GM18861 (cell line): ENCODE results near the gene CAPN12.
"Not testable (repeated sequence)": the region's sequence is repeated elsewhere in the genome, so short reads cannot be mapped to it uniquely, and the experiment has no call there.

Experiments
- ATAC-seq: cut with Tn5 transposase; IDR thresholded peaks from one replicate; pipeline ENCODE4 v1.9.1; 2021; ENCODE audit not compliant: unreplicated experiment

CAPN12 gene

GRCh38 chr19:38771569-38771968 is 27.3 kb upstream of the CAPN12 start:
- not testable (repeated sequence) for ATAC-seq

GRCh38 chr19:38770949-38771275 is 26.6 kb upstream of the CAPN12 start:
- not testable (repeated sequence) for ATAC-seq

- not testable (repeated sequence) for ATAC-seq
These were observed 26.1 kb upstream of the CAPN12 start for GRCh38 chr19:38770228-38770948.

- ATAC-seq = peak; percentile 70
These were observed 25.4 kb upstream of the CAPN12 start for GRCh38 chr19:38769635-38770211.

GRCh38 chr19:38766276-38767047 is 22.2 kb upstream of the CAPN12 start:
- no peak for ATAC-seq

- no peak for ATAC-seq
These were observed 20.9 kb upstream of the CAPN12 start for GRCh38 chr19:38765214-38765613.

- no peak for ATAC-seq
These were observed 19.5 kb upstream of the CAPN12 start for GRCh38 chr19:38763795-38764220.

- ATAC-seq = not testable (repeated sequence)
These were observed 17.7 kb upstream of the CAPN12 start for GRCh38 chr19:38761884-38762389.

- ATAC-seq = not testable (repeated sequence)
These were observed 16.7 kb upstream of the CAPN12 start for GRCh38 chr19:38760805-38761517.

GRCh38 chr19:38759590-38760003 is 15.3 kb upstream of the CAPN12 start:
- no peak for ATAC-seq

GRCh38 chr19:38754196-38754595 is 9.9 kb upstream of the CAPN12 start:
- ATAC-seq = not testable (repeated sequence)

- not testable (repeated sequence) for ATAC-seq
These were observed 9.5 kb upstream of the CAPN12 start for GRCh38 chr19:38753783-38754182.

- no peak for ATAC-seq
These were observed 1.0 kb upstream of the CAPN12 start for GRCh38 chr19:38745316-38745715.

- no peak for ATAC-seq
These were observed 600 bp upstream of the CAPN12 start for GRCh38 chr19:38744874-38745273.

GRCh38 chr19:38743394-38744297 is 628 bp downstream of the CAPN12 start:
- no peak for ATAC-seq

GRCh38 chr19:38742906-38743305 is 1.4 kb downstream of the CAPN12 start:
- no peak for ATAC-seq

- ATAC-seq = no peak
These were observed 2.0 kb downstream of the CAPN12 start for GRCh38 chr19:38742296-38742695.

- no peak for ATAC-seq
These were observed 2.6 kb downstream of the CAPN12 start for GRCh38 chr19:38741670-38742069.

- ATAC-seq = no peak
These were observed 3.3 kb downstream of the CAPN12 start for GRCh38 chr19:38740932-38741331.

- no peak for ATAC-seq
These were observed 4.0 kb downstream of the CAPN12 start for GRCh38 chr19:38740257-38740592.
